IPS DF 4.7 (cell line): Measurements from ENCODE around the gene TAF8.

Experiments used
- DNase-seq: peaks from one replicate; pipeline ENCODE4 v3.0.0-alpha.2; 2013; ENCODE audit warnings: low spot score; ENCODE audit errors: extremely low read depth

The TAF8 gene

GRCh38 chr6:42049948-42050296 lies 402 bp upstream of the TAF8 start:
- DNase-seq = no peak

- DNase-seq = no peak
Observed at GRCh38 chr6:42051268-42051653, 937 bp downstream of the TAF8 start.

- DNase-seq = no peak
Observed at GRCh38 chr6:42053601-42054000, 3.3 kb downstream of the TAF8 start.

GRCh38 chr6:42059743-42060142 lies 9.4 kb downstream of the TAF8 start:
- no peak for DNase-seq

- no peak for DNase-seq
Observed at GRCh38 chr6:42066156-42066675, 15.9 kb downstream of the TAF8 start.

GRCh38 chr6:42068173-42068572 lies 17.8 kb downstream of the TAF8 start:
- no peak for DNase-seq

- DNase-seq = no peak
Observed at GRCh38 chr6:42068872-42069522, 18.7 kb downstream of the TAF8 start.

- DNase-seq = no peak
Observed at GRCh38 chr6:42071881-42072583, 21.7 kb downstream of the TAF8 start.

GRCh38 chr6:42073287-42073686 lies 23.0 kb downstream of the TAF8 start:
- DNase-seq = no peak

- no peak for DNase-seq
Observed at GRCh38 chr6:42075159-42075838, 25.0 kb downstream of the TAF8 start.

GRCh38 chr6:42078386-42078785 lies 28.1 kb downstream of the TAF8 start:
- no peak for DNase-seq

- DNase-seq = no peak
Observed at GRCh38 chr6:42079941-42080464, 29.7 kb downstream of the TAF8 start.

- no peak for DNase-seq
Observed at GRCh38 chr6:42083530-42083929, 33.2 kb downstream of the TAF8 start.

GRCh38 chr6:42084889-42085288 lies 34.6 kb downstream of the TAF8 start:
- DNase-seq = no peak

- DNase-seq = no peak
Observed at GRCh38 chr6:42086046-42087035, 36.0 kb downstream of the TAF8 start.

GRCh38 chr6:42088101-42088591 lies 37.8 kb downstream of the TAF8 start:
- DNase-seq = no peak

- DNase-seq = no peak
Observed at GRCh38 chr6:42090819-42091717, 40.7 kb downstream of the TAF8 start.

GRCh38 chr6:42091718-42092023 lies 41.3 kb downstream of the TAF8 start:
- DNase-seq = no peak

GRCh38 chr6:42093582-42094329 lies 43.4 kb downstream of the TAF8 start:
- no peak for DNase-seq
